Activated T-cell treated with anti-CD3 and anti-CD28 coated beads, Interleukin-2, amount 50 U/mL, for 24 hours (primary cell): Measurements from ENCODE around the gene RICTOR.

Experiments
- DNase-seq: peaks from one replicate; pipeline ENCODE4 v3.0.0-alpha.2; 2020
- H3K27ac Mint-ChIP-seq: 2 replicates; pipeline ENCODE4 v1.8.0; 2020; ENCODE audit warnings: mild to moderate bottlenecking, mixed read lengths
- H3K27me3 Mint-ChIP-seq: 2 replicates; pipeline ENCODE4 v1.8.0; 2020; ENCODE audit warnings: mixed read lengths
- H3K36me3 Mint-ChIP-seq: 2 replicates; pipeline ENCODE4 v1.8.0; 2020; ENCODE audit warnings: low read depth, mixed read lengths
- H3K4me1 Mint-ChIP-seq: 2 replicates; pipeline ENCODE4 v1.8.0; 2020; ENCODE audit warnings: low read depth, mixed read lengths
- H3K4me3 Mint-ChIP-seq: 2 replicates; pipeline ENCODE4 v1.8.0; 2020; ENCODE audit warnings: mild to moderate bottlenecking, moderate library complexity, mixed read lengths
- H3K9me3 Mint-ChIP-seq: 2 replicates; pipeline ENCODE4 v1.8.0; 2020; ENCODE audit warnings: mixed read lengths

Gene RICTOR

GRCh38 chr5:39108987-39109386 is 34.8 kb upstream of the RICTOR start:
- Mint-ChIP-seq H3K4me3 (no peak overlapping the region), H3K4me1 (peaks cover 20% of the 10 kb centered on the region), H3K36me3 (peaks cover 60% of the 10 kb centered on the region), H3K9me3 (no peaks in the 10 kb centered on the region), H3K27ac (peak overlapping the region; percentile 74), H3K27me3 (no peaks in the 10 kb centered on the region)
- no peak for DNase-seq

- Mint-ChIP-seq H3K27me3 (no peaks in the 10 kb centered on the region), H3K36me3 (peaks cover 58% of the 10 kb centered on the region), H3K4me1 (peaks cover 21% of the 10 kb centered on the region), H3K27ac (no peak overlapping the region), H3K4me3 (no peak overlapping the region), H3K9me3 (no peaks in the 10 kb centered on the region)
- no peak for DNase-seq
Observed at GRCh38 chr5:39107350-39107749, 33.2 kb upstream of the RICTOR start.

- no peak for DNase-seq
- Mint-ChIP-seq H3K4me1 (peaks cover 29% of the 10 kb centered on the region), H3K36me3 (peaks cover 56% of the 10 kb centered on the region), H3K9me3 (no peaks in the 10 kb centered on the region), H3K4me3 (no peak overlapping the region), H3K27ac (peak overlapping the region; percentile 22), H3K27me3 (no peaks in the 10 kb centered on the region)
Observed at GRCh38 chr5:39106322-39106721, 32.1 kb upstream of the RICTOR start.

GRCh38 chr5:39104221-39104620 is 30.0 kb upstream of the RICTOR start:
- Mint-ChIP-seq H3K27me3 (no peaks in the 10 kb centered on the region), H3K9me3 (no peaks in the 10 kb centered on the region), H3K4me1 (peaks cover 44% of the 10 kb centered on the region), H3K27ac (peak overlapping the region; percentile 2), H3K4me3 (no peak overlapping the region), H3K36me3 (peaks cover 42% of the 10 kb centered on the region)
- no peak for DNase-seq

- Mint-ChIP-seq H3K9me3 (no peaks in the 10 kb centered on the region), H3K36me3 (peaks cover 33% of the 10 kb centered on the region), H3K4me1 (peaks cover 44% of the 10 kb centered on the region), H3K27me3 (no peaks in the 10 kb centered on the region), H3K4me3 (no peak overlapping the region), H3K27ac (peak overlapping the region; percentile 7)
- DNase-seq = no peak
Observed at GRCh38 chr5:39102684-39103155, 28.5 kb upstream of the RICTOR start.

GRCh38 chr5:39100851-39101396 is 26.7 kb upstream of the RICTOR start:
- H3K9me3 Mint-ChIP-seq = no peaks in the 10 kb centered on the region
- peak overlapping the region; percentile 84 for H3K27ac Mint-ChIP-seq
- no peaks in the 10 kb centered on the region for H3K27me3 Mint-ChIP-seq
- H3K36me3 Mint-ChIP-seq = peaks cover 25% of the 10 kb centered on the region
- DNase-seq = no peak
- no peak overlapping the region for H3K4me3 Mint-ChIP-seq
- H3K4me1 Mint-ChIP-seq = peaks cover 39% of the 10 kb centered on the region

- no peaks in the 10 kb centered on the region for H3K9me3 Mint-ChIP-seq
- H3K4me3 Mint-ChIP-seq = no peak overlapping the region
- H3K36me3 Mint-ChIP-seq = peaks cover 23% of the 10 kb centered on the region
- no peak for DNase-seq
- H3K27ac Mint-ChIP-seq = no peak overlapping the region
- peaks cover 39% of the 10 kb centered on the region for H3K4me1 Mint-ChIP-seq
- H3K27me3 Mint-ChIP-seq = no peaks in the 10 kb centered on the region
Observed at GRCh38 chr5:39100301-39100850, 26.2 kb upstream of the RICTOR start.

GRCh38 chr5:39099831-39100230 is 25.6 kb upstream of the RICTOR start:
- no peak for DNase-seq
- Mint-ChIP-seq H3K27ac (no peak overlapping the region), H3K4me3 (no peak overlapping the region), H3K9me3 (no peaks in the 10 kb centered on the region), H3K27me3 (no peaks in the 10 kb centered on the region), H3K4me1 (peaks cover 39% of the 10 kb centered on the region), H3K36me3 (peaks cover 21% of the 10 kb centered on the region)

- Mint-ChIP-seq H3K36me3 (no peaks in the 10 kb centered on the region), H3K4me1 (peaks cover 8% of the 10 kb centered on the region), H3K9me3 (no peaks in the 10 kb centered on the region), H3K27ac (no peak overlapping the region), H3K27me3 (peaks cover 15% of the 10 kb centered on the region), H3K4me3 (no peak overlapping the region)
- DNase-seq = no peak
Observed at GRCh38 chr5:39093352-39093751, 19.2 kb upstream of the RICTOR start.

GRCh38 chr5:39092581-39093351 is 18.6 kb upstream of the RICTOR start:
- Mint-ChIP-seq H3K27ac (no peak overlapping the region), H3K9me3 (no peaks in the 10 kb centered on the region), H3K36me3 (no peaks in the 10 kb centered on the region), H3K4me3 (no peak overlapping the region), H3K4me1 (peaks cover 8% of the 10 kb centered on the region), H3K27me3 (peaks cover 16% of the 10 kb centered on the region)
- no peak for DNase-seq

GRCh38 chr5:39091940-39092580 is 17.9 kb upstream of the RICTOR start:
- H3K36me3 Mint-ChIP-seq = no peaks in the 10 kb centered on the region
- DNase-seq = no peak
- peaks cover 8% of the 10 kb centered on the region for H3K4me1 Mint-ChIP-seq
- no peak overlapping the region for H3K4me3 Mint-ChIP-seq
- peaks cover 17% of the 10 kb centered on the region for H3K27me3 Mint-ChIP-seq
- no peak overlapping the region for H3K27ac Mint-ChIP-seq
- no peaks in the 10 kb centered on the region for H3K9me3 Mint-ChIP-seq

- Mint-ChIP-seq H3K27me3 (peaks cover 45% of the 10 kb centered on the region), H3K9me3 (peaks cover 7% of the 10 kb centered on the region), H3K36me3 (peaks cover 3% of the 10 kb centered on the region), H3K4me1 (peaks cover 22% of the 10 kb centered on the region), H3K27ac (no peak overlapping the region), H3K4me3 (no peak overlapping the region)
- no peak for DNase-seq
Observed at GRCh38 chr5:39083968-39084367, 9.8 kb upstream of the RICTOR start.

GRCh38 chr5:39082995-39083394 is 8.8 kb upstream of the RICTOR start:
- H3K27ac Mint-ChIP-seq = no peak overlapping the region
- H3K27me3 Mint-ChIP-seq = peaks cover 43% of the 10 kb centered on the region
- H3K4me3 Mint-ChIP-seq = no peak overlapping the region
- DNase-seq = no peak
- peaks cover 7% of the 10 kb centered on the region for H3K9me3 Mint-ChIP-seq
- peaks cover 22% of the 10 kb centered on the region for H3K4me1 Mint-ChIP-seq
- peaks cover 3% of the 10 kb centered on the region for H3K36me3 Mint-ChIP-seq

- Mint-ChIP-seq H3K4me3 (no peak overlapping the region), H3K36me3 (peaks cover 3% of the 10 kb centered on the region), H3K27ac (no peak overlapping the region), H3K9me3 (peaks cover 7% of the 10 kb centered on the region), H3K4me1 (peaks cover 38% of the 10 kb centered on the region), H3K27me3 (peaks cover 50% of the 10 kb centered on the region)
- DNase-seq = no peak
Observed at GRCh38 chr5:39080597-39081204, 6.5 kb upstream of the RICTOR start.
